ENCODE measurements around the gene TRIOBP.
A peak's percentile ranks its signal among the peaks of the same experiment; 100 is the strongest.

TRIOBP gene

DNA sequence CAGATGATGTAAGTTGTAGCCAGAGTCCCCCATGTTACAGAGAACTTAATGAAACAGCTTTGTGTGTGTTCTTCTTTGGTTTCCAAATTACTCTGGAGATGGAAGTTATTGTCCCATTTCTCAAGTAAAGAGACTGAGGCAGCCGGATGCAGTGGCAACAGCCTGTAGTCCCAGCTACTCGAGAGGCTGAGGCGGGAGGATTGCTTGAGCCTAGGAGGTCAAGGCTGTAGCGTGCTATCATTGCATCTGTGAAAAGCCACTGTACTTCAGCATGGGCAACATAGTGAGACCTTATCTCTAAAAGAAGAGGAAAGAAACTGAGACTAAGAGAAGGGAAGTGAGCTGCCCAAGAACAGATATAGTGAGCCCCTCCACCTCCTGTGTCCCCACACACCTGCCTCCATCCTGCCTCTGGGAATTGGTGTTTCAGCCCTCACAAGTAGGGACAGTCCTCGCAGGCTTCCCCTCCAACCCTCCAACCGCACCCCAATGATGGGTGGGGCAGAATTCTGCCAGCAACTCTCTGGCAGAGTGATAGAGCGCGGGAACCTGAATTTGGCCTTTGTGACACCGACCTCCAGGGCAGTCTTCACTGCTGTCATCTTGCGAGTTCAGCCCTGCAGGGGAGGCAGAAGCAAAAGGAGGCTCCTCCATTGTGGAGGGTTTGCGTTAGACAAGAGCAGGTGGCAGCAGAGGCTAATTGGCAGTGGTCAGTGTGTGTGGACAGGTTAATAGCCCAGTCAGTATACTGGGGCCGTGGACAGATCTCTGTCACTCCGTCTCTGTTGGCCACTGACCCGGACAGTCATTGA, 36.7 kb upstream of the TRIOBP start:
- TF ChIP-seq ZNF274 (IDR thresholded peaks at IDR 0.05; ENCODE audit: low read depth, low read length) = no peak
- peak overlapping the region; percentile 83 for H3K4me3 ChIP-seq (ENCODE audit: low read length)

DNA sequence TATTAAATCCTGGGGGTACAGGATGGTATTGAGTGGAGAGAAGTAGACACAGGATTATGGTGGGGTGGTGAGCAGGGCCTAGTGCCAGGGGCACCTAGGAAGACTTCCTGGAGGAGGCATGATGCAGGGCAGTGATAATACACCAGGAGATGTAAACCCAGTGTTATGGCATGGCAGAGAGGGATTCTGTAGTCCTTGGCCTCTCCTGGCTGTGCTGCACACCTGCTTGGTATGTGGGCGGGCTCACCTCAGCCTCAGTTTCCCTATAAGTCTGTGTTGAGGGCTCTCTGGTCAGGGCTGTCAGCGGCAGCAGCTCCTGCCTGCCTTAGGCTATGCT, 36.2 kb upstream of the TRIOBP start:
- no peak for TF ChIP-seq ZNF274 (IDR thresholded peaks at IDR 0.05; ENCODE audit: low read depth, low read length)
- peak overlapping the region; percentile 83; the same call in 1 of the 2 replicates for H3K4me3 ChIP-seq (ENCODE audit: low read length)

DNA sequence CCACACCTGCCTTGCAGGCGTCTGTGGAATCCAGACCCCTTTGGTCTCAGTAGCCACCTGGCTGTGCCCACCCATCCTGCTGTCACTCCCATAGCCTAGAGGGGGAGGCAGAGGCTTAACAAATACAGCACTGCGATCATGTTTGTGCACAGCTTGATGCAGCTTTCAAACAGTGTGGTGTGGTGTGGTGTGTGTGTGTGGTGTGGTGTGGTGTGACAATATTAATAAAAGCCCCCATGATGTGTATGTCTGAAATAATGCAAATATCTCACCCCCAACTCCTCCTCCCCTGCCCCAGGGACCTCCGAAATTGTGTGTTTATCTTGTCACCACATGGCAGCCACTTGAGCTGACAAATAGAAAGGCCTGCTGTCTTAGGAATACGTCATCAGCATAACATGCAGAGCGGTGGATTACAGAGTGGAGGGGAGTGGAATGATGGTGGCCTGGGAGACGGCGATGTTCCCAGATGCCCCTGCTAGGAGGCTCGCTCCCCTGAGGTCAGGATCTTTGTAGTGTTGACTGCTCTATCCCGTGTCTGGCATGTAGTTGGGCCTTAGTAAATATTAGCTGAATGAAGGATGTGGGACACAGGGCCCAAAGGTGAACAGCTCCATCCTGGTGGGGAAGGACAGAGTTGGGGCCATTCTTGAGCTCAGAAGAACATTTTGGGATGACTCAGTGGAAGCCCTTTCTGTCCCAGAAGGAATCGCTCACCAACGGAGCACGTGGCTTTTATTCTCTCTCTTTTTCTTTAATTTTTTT, 35.5 kb upstream of the TRIOBP start:
- peak overlapping the region; percentile 5; the same call in 1 of the 2 replicates for H3K4me3 ChIP-seq (ENCODE audit: low read length)

DNA sequence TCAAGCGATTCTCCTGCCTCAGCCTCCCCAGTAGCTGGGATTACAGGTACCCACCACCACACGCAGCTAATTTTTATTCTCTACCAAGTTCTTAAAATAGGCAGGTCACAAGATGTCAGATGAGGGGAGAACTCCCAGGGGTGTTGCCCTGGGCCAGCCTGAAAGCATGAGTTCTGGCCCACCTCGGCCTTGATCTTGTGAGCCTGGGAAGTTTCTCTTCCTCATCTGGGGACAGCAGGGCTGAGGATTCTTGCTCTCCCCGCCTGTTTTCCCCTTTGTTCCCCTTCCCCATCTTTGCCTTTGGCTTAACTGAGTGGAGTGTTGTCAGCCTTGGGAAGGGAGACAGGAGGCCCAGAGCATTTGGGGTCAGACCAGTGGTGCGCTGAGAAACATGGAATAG, 34.8 kb upstream of the TRIOBP start:
- no peak for TF ChIP-seq ZNF274 (IDR thresholded peaks at IDR 0.05; ENCODE audit: low read depth, low read length)
- H3K4me3 ChIP-seq (ENCODE audit: low read length) = no peak overlapping the region

More for the DNA sequence above, 35.5 kb upstream of the TRIOBP start:
- no peak for TF ChIP-seq ZNF274 (IDR thresholded peaks at IDR 0.05; ENCODE audit: low read depth, low read length)

DNA sequence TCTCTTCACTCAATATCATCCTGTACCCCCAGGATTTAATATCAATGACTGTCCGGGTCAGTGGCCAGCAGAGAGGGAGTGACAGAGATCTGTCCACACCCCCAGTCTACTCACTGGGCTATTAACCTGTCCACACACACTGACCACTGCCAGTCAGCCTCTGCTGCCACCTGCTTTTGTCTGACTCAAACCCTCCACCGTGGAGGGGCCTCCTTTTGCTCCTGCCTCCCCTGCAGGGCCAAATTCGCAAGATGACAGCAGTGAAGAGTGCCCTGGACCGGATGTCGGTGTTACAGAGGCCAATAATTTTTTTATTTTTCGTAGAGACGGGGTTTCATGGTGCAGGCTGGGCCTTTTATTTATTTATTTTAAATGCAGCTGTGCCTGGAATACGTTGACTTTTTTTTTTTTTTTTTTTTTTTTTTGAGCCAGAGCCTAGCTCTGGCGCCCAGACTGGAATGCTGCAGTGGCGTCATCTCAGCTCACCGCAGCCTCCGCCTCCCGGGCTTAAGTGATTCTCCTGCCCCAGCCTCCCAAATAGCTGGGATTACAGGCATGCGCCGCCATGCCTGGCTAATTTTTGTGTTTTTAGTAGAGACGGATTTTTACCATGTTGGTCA, 33.2 kb upstream of the TRIOBP start:
- TF ChIP-seq ZNF274 (IDR thresholded peaks at IDR 0.05; ENCODE audit: low read depth, low read length) = no peak
- H3K4me3 ChIP-seq (ENCODE audit: low read length) = no peak overlapping the region

DNA sequence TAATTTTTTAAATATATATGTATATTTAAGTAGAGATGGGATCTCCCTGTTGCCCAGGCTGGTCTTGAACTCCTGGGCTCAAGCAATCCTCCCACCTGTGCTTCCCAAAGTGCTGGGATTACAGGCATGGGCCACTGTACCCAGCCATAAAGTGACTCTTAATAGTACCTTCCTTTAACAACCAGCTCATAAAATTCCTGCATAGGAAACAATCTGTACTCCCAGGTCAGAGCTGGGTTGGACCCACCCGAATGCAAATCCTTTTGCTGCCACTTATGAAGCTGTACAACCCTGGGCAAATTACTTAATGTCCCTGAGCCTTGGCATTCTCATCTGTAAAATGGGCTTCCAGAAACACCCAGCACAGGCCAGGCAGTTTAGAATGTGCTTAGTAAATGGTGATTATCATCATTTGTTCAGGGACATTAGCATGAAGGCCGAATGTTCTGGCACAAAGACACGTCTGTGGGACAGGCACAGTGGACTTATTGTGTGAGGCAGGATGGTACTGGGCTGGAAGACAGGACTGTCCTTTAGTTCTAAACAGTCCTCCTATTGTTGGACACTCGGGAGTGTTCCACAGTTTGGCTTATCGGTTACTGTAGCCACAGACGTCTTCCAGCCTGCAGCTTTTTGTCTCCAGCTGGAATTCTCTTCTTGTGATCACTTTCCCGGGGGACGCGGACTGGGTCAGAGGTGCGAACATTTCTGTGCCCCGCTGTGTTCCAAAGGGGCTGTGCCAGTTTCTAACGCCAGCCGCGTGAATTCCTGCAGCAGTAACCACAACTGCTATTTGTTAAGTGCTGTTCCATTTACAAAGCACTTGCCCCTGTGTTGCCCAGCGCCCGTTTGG, 32.4 kb upstream of the TRIOBP start:
- no peak for TF ChIP-seq ZNF274 (IDR thresholded peaks at IDR 0.05; ENCODE audit: low read depth, low read length)
- H3K4me3 ChIP-seq (ENCODE audit: low read length) = no peak overlapping the region

DNA sequence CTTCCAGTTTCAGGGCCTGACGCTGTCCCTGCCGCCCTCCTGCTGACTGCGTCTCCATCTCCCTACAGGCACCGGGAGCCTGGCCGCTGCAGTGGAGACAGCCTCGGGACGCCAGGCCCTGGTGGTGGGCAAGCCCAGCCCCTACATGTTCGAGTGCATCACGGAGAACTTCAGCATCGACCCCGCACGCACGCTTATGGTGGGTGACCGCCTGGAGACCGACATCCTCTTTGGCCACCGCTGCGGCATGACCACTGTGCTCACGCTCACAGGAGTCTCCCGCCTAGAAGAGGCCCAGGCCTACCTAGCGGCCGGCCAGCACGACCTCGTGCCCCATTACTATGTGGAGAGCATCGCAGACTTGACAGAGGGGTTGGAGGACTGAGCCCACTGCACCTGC, 31.4 kb upstream of the TRIOBP start:
- H3K4me3 ChIP-seq (ENCODE audit: low read length) = no peak overlapping the region
- TF ChIP-seq ZNF274 (IDR thresholded peaks at IDR 0.05; ENCODE audit: low read depth, low read length) = no peak

DNA sequence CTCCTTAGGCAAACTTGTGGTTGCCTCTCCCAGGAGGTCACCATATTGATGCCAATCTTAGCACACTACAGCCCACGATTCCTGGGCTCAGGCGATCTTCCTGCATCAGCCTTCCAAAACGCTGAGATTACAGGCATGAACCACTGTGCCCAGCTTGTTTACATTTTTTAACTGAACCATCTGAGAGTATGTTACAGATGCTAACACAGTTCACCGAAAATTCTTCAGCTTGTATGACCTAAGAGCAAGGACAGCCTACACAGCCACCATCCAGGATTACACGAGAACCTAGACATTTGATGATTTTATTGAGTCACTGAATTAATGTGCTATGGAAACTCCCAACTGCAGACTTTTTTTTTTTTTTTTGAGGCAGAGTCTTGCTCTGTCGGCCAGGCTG, 27.3 kb upstream of the TRIOBP start:
- H3K4me3 ChIP-seq (ENCODE audit: low read length) = no peak overlapping the region
- TF ChIP-seq ZNF274 (IDR thresholded peaks at IDR 0.05; ENCODE audit: low read depth, low read length) = no peak

DNA sequence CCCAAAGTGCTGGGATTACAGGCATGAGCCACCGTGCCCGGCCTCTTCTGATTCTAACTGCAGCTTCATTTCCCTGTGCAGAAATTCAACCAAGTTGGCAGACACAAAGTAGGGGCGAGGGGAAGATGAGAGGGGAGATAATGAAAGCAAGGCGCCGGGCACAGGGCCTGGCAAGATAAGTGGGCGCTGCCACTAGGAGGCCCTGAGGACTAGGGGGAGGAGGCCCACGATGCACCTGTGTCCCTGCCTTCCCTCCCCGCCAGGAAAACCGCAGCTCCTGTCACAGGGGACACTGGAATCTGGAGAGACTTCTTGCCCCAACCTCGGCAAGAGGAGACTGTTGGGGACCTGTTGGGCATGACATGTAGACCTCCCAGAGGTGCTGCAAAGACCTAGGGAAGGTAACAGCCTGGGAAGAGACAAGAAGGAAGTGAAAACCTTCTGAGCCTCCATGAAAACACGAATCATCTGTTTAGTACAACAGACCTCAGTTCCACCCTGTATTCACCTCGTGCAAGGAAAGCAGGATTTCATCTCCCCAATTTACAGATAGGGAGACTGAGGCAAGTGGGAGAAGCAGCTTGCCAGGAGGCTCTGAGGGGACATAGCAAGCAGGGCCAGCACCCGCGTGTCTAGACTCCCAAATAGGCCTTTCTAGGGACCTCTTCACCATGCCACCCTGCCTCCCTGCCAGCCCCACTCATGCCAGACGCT, 24.5 kb upstream of the TRIOBP start:
- TF ChIP-seq ZNF274 (IDR thresholded peaks at IDR 0.05; ENCODE audit: low read depth, low read length) = no peak
- H3K4me3 ChIP-seq (ENCODE audit: low read length) = no peak overlapping the region

DNA sequence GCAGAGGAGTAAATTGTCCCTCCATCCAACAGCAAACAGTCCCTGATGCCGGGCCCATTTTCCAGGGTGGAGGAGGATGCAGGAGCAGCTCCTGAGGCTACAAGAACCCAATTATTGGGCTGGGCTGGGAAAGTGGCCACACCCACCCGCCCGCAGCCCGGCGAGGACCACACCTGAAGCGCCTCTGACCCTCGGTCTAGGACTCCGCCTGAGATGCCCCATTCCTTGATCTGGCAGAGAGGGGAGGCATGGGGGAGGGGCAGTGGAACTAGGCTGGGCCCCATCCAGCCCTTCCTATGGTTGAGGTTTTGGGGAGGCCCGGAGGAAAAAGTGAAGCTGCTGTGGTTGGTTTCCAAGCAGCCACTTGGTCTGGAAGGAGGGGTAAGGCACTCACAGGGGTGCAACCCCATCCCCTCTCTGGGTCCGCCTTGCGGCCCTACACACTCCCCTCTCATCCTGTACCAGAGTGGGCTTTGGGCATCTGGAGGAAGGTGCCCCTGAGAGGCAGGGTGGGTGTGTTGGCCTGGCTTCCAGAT, 23.9 kb upstream of the TRIOBP start:
- no peak for TF ChIP-seq ZNF274 (IDR thresholded peaks at IDR 0.05; ENCODE audit: low read depth, low read length)
- no peak overlapping the region for H3K4me3 ChIP-seq (ENCODE audit: low read length)

DNA sequence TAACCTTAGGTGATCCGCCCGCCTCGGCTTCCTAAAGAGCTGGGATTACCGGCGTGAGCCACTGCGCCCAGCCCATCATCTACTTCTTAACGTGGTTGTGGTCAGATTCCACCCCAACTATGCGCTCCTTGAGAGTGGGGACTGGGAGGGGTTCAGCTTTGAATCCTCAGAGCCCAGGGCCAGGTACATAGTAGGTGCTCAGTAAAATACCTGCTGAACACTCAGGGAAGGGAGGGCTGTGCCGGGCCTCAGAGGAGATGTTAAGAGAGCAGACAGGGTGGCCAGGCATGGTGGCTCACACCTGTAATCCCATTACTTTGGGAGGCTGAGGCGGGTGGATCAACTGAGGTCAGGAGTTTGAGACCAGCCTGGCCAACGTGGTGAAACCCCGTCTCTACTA, 22.6 kb upstream of the TRIOBP start:
- TF ChIP-seq ZNF274 (IDR thresholded peaks at IDR 0.05; ENCODE audit: low read depth, low read length) = no peak
- H3K4me3 ChIP-seq (ENCODE audit: low read length) = no peak overlapping the region

DNA sequence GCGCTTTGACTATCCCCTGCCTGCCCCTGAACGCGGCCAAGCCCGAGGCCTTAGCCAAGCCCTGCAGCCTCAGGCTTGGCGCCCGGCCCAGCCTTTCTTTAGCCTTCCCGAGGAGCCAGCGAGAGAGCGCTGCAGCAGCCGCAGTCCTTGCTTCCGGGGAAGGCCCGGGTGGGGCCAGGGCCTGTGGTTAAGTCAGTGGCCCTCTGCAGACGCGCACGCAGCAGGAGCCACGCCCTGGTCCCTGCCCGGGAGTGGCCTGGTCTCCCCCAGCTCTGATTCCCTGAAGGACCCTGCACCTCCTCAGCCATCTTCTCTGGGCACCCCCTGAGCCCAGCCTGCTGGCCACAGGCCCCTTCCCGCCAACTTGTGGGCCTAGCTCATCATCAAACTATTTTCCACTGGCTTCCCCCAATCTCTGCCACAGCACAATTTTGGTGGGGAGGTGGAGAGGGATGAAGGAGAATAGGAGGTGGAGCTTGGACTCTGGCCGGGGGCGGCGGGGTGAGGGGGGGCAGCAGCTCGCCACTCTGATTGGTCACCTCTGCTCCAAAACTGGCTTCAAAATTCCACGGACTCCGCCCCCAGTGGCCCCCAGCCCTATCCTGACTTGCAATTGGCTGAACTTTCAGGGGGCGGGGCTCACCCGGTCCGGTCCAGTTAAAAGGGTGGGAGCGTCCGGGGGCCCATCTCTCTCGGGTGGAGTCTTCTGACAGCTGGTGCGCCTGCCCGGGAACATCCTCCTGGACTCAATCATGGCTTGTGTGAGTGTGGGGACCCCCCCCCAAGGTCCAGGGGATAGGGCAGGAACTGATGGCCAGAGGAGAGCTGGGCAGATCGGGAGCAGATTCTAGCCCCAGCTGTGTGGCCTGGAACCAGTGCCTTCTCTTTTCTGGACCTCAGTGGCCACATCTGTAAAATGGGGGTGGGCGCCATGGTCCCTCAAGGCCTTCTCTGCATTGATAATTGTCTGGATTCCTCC, 21.6 kb upstream of the TRIOBP start, which contains the start of gene LGALS1:
TSS of gene LGALS1 (plus strand) at position 686 of the 979 bp plus-strand sequence. CDS start at position 753, 67 bp downstream.
- no peak for TF ChIP-seq ZNF274 (IDR thresholded peaks at IDR 0.05; ENCODE audit: low read depth, low read length)
- peak within 1 kb of the TSS; percentile 57 for H3K4me3 ChIP-seq (ENCODE audit: low read length)
